SJSA1 (cell line): ENCODE results near the gene OR6C3. TPM values are rescaled to one million over a fixed set of nuclear protein-coding genes. Genes with fewer than 3 reads are reported as not detected.

Source experiments
- total RNA-seq: library from RNA; depleted of rRNA; stranded (reverse); fragments of >200 nt; shearing (Covaris generic); gene quantifications from 2 replicates; pipeline ENCODE4 v1.2.3, GENCODE V29; 2014; rRNA removed

OR6C3 gene
- total RNA-seq, 1 experiment from 2014 or later, result not detected

Other genes starting within 250 kb of the OR6C3 start
- not detected in 2 replicates for gene OR9K2, start 204.3 kb upstream of the OR6C3 start, total RNA-seq
- not detected in 2 replicates for gene OR10A7, start 109.7 kb upstream of the OR6C3 start, total RNA-seq
- not detected in 2 replicates for gene OR6C74, start 86.1 kb upstream of the OR6C3 start, total RNA-seq
- not detected in 2 replicates for gene OR6C6, start 34.2 kb upstream of the OR6C3 start, total RNA-seq
- not detected in 2 replicates for gene OR6C1, start 16.4 kb upstream of the OR6C3 start, total RNA-seq
- not detected in 2 replicates for gene OR6C75, start 32.2 kb downstream of the OR6C3 start, total RNA-seq
- gene OR6C65, start 69.8 kb downstream of the OR6C3 start, total RNA-seq, result not detected in 2 replicates
- gene OR6C76, start 95.5 kb downstream of the OR6C3 start, total RNA-seq, result not detected in 2 replicates
- not detected in 2 replicates for gene OR6C2, start 113.3 kb downstream of the OR6C3 start, total RNA-seq
- gene OR6C70, start 139.4 kb downstream of the OR6C3 start, total RNA-seq, result not detected in 2 replicates
- not detected in 2 replicates for gene OR6C68, start 161.6 kb downstream of the OR6C3 start, total RNA-seq
- not detected in 2 replicates for gene OR6C4, start 218.9 kb downstream of the OR6C3 start, total RNA-seq
- not detected in 2 replicates for gene OR2AP1, start 241.7 kb downstream of the OR6C3 start, total RNA-seq